Panc1 (cell line): Measurements from ENCODE around the gene UGGT2. TPM values are rescaled to one million over a fixed set of nuclear protein-coding genes. Genes with fewer than 3 reads are reported as not detected.
"Not testable (repeated sequence)": the region's sequence is repeated elsewhere in the genome, so short reads cannot be mapped to it uniquely, and the experiment has no call there.

Experiments
- ATAC-seq: fragments of 200-7000 bp; cut with Tn5 transposase; 2 replicates; pipeline ENCODE4 v1.9.1; 2020; ENCODE audit warnings: mild to moderate bottlenecking, moderate library complexity
- BruUV-seq: library from RNA; stranded (reverse); fragments of 400-500 nt; replicated peaks from 2 replicates; lab custom pipeline; 2021; lab: Mats Ljungman, UMichigan
- CTCF ChIA-PET: fragments of 300-600 bp; sonication (Branson Sonifier 250); formaldehyde crosslinking; loops from one replicate; lab custom pipeline; 2022; ENCODE audit warnings: antibody characterized with exemption; lab: Charles Lee
- POLR2A ChIA-PET: fragments of 300-600 bp; sonication (Branson Sonifier 250); formaldehyde crosslinking; loops from one replicate; lab custom pipeline; 2022; ENCODE audit warnings: antibody characterized with exemption; lab: Charles Lee
- DNase-seq: peaks from one replicate; pipeline ENCODE4 v3.0.0-alpha.2; 2010; ENCODE audit warnings: low read depth, low spot score
- H3K27ac ChIP-seq: 2 replicates; pipeline ENCODE4 v1.5.1; 2011; ENCODE audit warnings: mild to moderate bottlenecking, low read length, inconsistent platforms
- H3K27me3 ChIP-seq: fragments of 200-500 bp; sonication (Bioruptor generic); 2 replicates; pipeline ENCODE4 v1.6.0; 2014; ENCODE audit warnings: low read length, inconsistent platforms; ENCODE audit not compliant: control insufficient read depth, insufficient read depth
- H3K36me3 ChIP-seq: fragments of 200-500 bp; sonication (Bioruptor generic); 2 replicates; pipeline ENCODE4 v1.5.1; 2014; ENCODE audit warnings: inconsistent platforms, mild to moderate bottlenecking, low read length, moderate library complexity; ENCODE audit not compliant: control insufficient read depth, insufficient read depth
- H3K4me1 ChIP-seq: 2 replicates; pipeline ENCODE4 v1.5.1; 2011; ENCODE audit warnings: inconsistent platforms, mild to moderate bottlenecking, low read length, moderate library complexity; ENCODE audit not compliant: control insufficient read depth, insufficient read depth
- H3K4me3 ChIP-seq, 2 experiments: 2 replicates each; pipeline ENCODE4 v1.5.1; 2011 to 2012; ENCODE audit warnings: low read depth in 2 of 2, low read length in 2 of 2, mild to moderate bottlenecking in 2 of 2, inconsistent platforms in 1 of 2, moderate library complexity in 1 of 2
- H3K9me3 ChIP-seq: fragments of 200-500 bp; sonication (Bioruptor generic); 2 replicates; pipeline ENCODE4 v1.5.1; 2014; ENCODE audit warnings: low read depth, mild to moderate bottlenecking, inconsistent platforms, low read length, moderate library complexity; ENCODE audit not compliant: control insufficient read depth, insufficient read depth
- POLR2AphosphoS5 ChIP-seq: IDR thresholded peaks from 2 replicates; pipeline ENCODE4 v1.6.1; 2012; ENCODE audit warnings: mild to moderate bottlenecking, low read depth, low read length, moderate library complexity
- REST ChIP-seq, 2 experiments: IDR thresholded peaks; 2 replicates each; pipeline ENCODE4 v1.6.1; 2011 to 2012; ENCODE audit warnings: low read depth in 2 of 2, control low read depth in 1 of 2, low read length in 1 of 2, mild to moderate bottlenecking in 1 of 2, moderate library complexity in 1 of 2; ENCODE audit not compliant: insufficient read depth in 1 of 2
- SIN3A ChIP-seq: IDR thresholded peaks from 2 replicates; pipeline ENCODE4 v1.6.1; 2012; ENCODE audit warnings: low read depth, mild to moderate bottlenecking, low read length, moderate library complexity, borderline replicate concordance; ENCODE audit not compliant: insufficient read depth
- TCF7L2 ChIP-seq: IDR thresholded peaks from 2 replicates; pipeline ENCODE4 v1.6.1; 2011; ENCODE audit warnings: mild to moderate bottlenecking, low read depth, low read length, inconsistent platforms
- in situ Hi-C: cut with HindIII; loops from 2 replicates; pipeline ENCODE4 v1.10.0; 2016; ENCODE audit warnings: low sequenced_read_pairs, low pct_unique_long_range_greater_than_20kb
- intact Hi-C: fragments of 100-400 bp; cut with micrococcal nuclease; formaldehyde crosslinking; loops from one replicate; pipeline ENCODE4 v1.10.0; 2022; ENCODE audit not compliant: unreplicated experiment
- total RNA-seq: library from RNA; stranded (reverse); gene quantifications from one replicate; pipeline ENCODE4 v1.2.1, GENCODE V29; 2021; ENCODE audit not compliant: unreplicated experiment
- TF ChIP-seq, protein P1 (sequence below): fragments of 450-650 bp; IDR thresholded peaks from 2 replicates; pipeline ENCODE4 v1.5.1; 2017; ENCODE audit warnings: mild to moderate bottlenecking

UGGT2 gene
- total RNA-seq, 1 experiment from 2014 or later = 22.9 TPM

GRCh38 chr13:96052656-96053002 is 572 bp downstream of the UGGT2 start:
- peak overlapping the region; percentile 86 to 92 for H3K4me3 ChIP-seq
- ChIA-PET CTCF (interaction anchor here (1.4 kb wide), 1 partner anchor 33 kb away, joined by 6 read pairs; no protein-coding TSS in a partner anchor), POLR2A (interaction anchor here (0.5 kb wide), 1 partner anchor 1275 kb away, joined by 5 read pairs; no protein-coding TSS in a partner anchor)
- peaks cover 2% of the 10 kb centered on the region; the same call in 1 of the 2 replicates for H3K27me3 ChIP-seq
- H3K27ac ChIP-seq = peak overlapping the region; percentile 84
- DNase-seq = no peak
- no peak for TF ChIP-seq POLR2AphosphoS5
- TF ChIP-seq REST (IDR thresholded peaks at IDR 0.05; ENCODE audit: insufficient read depth in 1 of 2, low read depth in 2 of 2, low read length in 1 of 2) = no peak
- TF ChIP-seq TCF7L2 = no peak
- no peak for TF ChIP-seq SIN3A
- TF ChIP-seq, protein P1, sequence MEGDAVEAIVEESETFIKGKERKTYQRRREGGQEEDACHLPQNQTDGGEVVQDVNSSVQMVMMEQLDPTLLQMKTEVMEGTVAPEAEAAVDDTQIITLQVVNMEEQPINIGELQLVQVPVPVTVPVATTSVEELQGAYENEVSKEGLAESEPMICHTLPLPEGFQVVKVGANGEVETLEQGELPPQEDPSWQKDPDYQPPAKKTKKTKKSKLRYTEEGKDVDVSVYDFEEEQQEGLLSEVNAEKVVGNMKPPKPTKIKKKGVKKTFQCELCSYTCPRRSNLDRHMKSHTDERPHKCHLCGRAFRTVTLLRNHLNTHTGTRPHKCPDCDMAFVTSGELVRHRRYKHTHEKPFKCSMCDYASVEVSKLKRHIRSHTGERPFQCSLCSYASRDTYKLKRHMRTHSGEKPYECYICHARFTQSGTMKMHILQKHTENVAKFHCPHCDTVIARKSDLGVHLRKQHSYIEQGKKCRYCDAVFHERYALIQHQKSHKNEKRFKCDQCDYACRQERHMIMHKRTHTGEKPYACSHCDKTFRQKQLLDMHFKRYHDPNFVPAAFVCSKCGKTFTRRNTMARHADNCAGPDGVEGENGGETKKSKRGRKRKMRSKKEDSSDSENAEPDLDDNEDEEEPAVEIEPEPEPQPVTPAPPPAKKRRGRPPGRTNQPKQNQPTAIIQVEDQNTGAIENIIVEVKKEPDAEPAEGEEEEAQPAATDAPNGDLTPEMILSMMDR = no peak
- H3K9me3 ChIP-seq = no peaks in the 10 kb centered on the region
- in situ Hi-C loops (no loop called here), intact Hi-C loops (no loop called here)
- no peaks in the 10 kb centered on the region for H3K36me3 ChIP-seq
- peak; percentile 62 for ATAC-seq
- no peaks in the 10 kb centered on the region for H3K4me1 ChIP-seq
- no TSS peak for BruUV-seq

- H3K4me1 ChIP-seq, H3K27ac ChIP-seq, BruUV-seq, H3K9me3 ChIP-seq, DNase-seq, H3K36me3 ChIP-seq, intact Hi-C loops, CTCF ChIA-PET, in situ Hi-C loops, ATAC-seq, H3K27me3 ChIP-seq, POLR2A ChIA-PET: not testable (repeated sequence)
- H3K4me3 ChIP-seq = peak overlapping the region; percentile 86 to 92; a peak in 3 of 4 replicates
These were observed 1.3 kb downstream of the UGGT2 start for GRCh38 chr13:96051946-96052345.

- intact Hi-C loops, ATAC-seq, H3K4me1 ChIP-seq, H3K4me3 ChIP-seq, in situ Hi-C loops, H3K27ac ChIP-seq, DNase-seq, BruUV-seq, H3K36me3 ChIP-seq, POLR2A ChIA-PET, CTCF ChIA-PET, H3K9me3 ChIP-seq, H3K27me3 ChIP-seq: not testable (repeated sequence)
These were observed 1.7 kb downstream of the UGGT2 start for GRCh38 chr13:96051491-96051890.

- not testable (repeated sequence) for H3K36me3 ChIP-seq
These were observed 2.2 kb downstream of the UGGT2 start for GRCh38 chr13:96050955-96051354.

GRCh38 chr13:96046449-96047126 is 6.6 kb downstream of the UGGT2 start:
- H3K36me3 ChIP-seq, H3K27ac ChIP-seq, CTCF ChIA-PET, BruUV-seq, DNase-seq, ATAC-seq, intact Hi-C loops, H3K4me3 ChIP-seq, H3K9me3 ChIP-seq, in situ Hi-C loops, H3K4me1 ChIP-seq, POLR2A ChIA-PET, H3K27me3 ChIP-seq: not testable (repeated sequence)

More at GRCh38 chr13:96050955-96051354, 2.2 kb downstream of the UGGT2 start:
- ATAC-seq, H3K9me3 ChIP-seq, H3K27me3 ChIP-seq, BruUV-seq, H3K27ac ChIP-seq, H3K4me3 ChIP-seq, POLR2A ChIA-PET, in situ Hi-C loops, CTCF ChIA-PET, H3K4me1 ChIP-seq, intact Hi-C loops, DNase-seq: not testable (repeated sequence)
